ENCODE results near the gene NDUFC2.

GRCh38 chr11:78019808-78020207 is 59.9 kb downstream of the NDUFC2 start:
- TF ChIP-seq EZH2phosphoT487 (IDR thresholded peaks at IDR 0.05; ENCODE audit: insufficient read depth, low read depth) (no peak), EZH2 (IDR thresholded peaks at IDR 0.05; ENCODE audit: insufficient read depth, poor library complexity, severe bottlenecking) (no peak)

Measured in GM23248 (cell line).